ENCODE data around the gene ROR1.
A peak's percentile ranks its signal among the peaks of the same experiment; 100 is the strongest.

ROR1 gene

GRCh38 chr1:64107632-64108031, 333.8 kb downstream of the ROR1 start:
- Histone ChIP-seq H3K36me3 (ENCODE audit: control insufficient read depth in 2 of 2, insufficient read depth in 1 of 2, low read length in 2 of 2) (no peaks in the 10 kb centered on the region), H3K4me1 (ENCODE audit: control insufficient read depth, insufficient read depth, low read length) (no peaks in the 10 kb centered on the region), H3K27ac (ENCODE audit: extremely low read depth, low read depth, low read length) (no peak overlapping the region), H3K9me3 (ENCODE audit: control insufficient read depth, insufficient read depth, low read depth, low read length) (no peaks in the 10 kb centered on the region), H3K4me3 (ENCODE audit: low read depth, low read length) (no peak overlapping the region)
- CTCF ChIA-PET, result interaction anchor here (1.4 to 4.7 kb wide), 2 partner anchors 30 to 135 kb away, joined by 4 to 18 read pairs; no protein-coding TSS in a partner anchor
- POLR2A ChIA-PET, result no interaction called here
- TF ChIP-seq ZNF513 (tag by site-specific recombination; IDR thresholded peaks at IDR 0.05), result no peak
- no peak for TF ChIP-seq CTCF (tag by site-specific recombination; IDR thresholded peaks at IDR 0.05)
- TF ChIP-seq ZNF549 (tag by site-specific recombination; IDR thresholded peaks at IDR 0.05), result no peak
- no peak for TF ChIP-seq ZSCAN5A (tag by site-specific recombination; IDR thresholded peaks at IDR 0.05)
- no peak for TF ChIP-seq ZNF223 (tag by site-specific recombination; IDR thresholded peaks at IDR 0.05)
- no peak for TF ChIP-seq OSR2 (tag by site-specific recombination; IDR thresholded peaks at IDR 0.05)
- TF ChIP-seq ZNF214 (tag by site-specific recombination; IDR thresholded peaks at IDR 0.05; ENCODE audit: borderline replicate concordance), result no peak
- no peak for TF ChIP-seq ZNF354C (tag by site-specific recombination; IDR thresholded peaks at IDR 0.05; ENCODE audit: borderline replicate concordance, low read depth)
- no peak for TF ChIP-seq FEZF1 (tag by site-specific recombination; IDR thresholded peaks at IDR 0.05)
- TF ChIP-seq KLF17 (tag by site-specific recombination; IDR thresholded peaks at IDR 0.05), result no peak
- TF ChIP-seq ZSCAN30 (tag by site-specific recombination; IDR thresholded peaks at IDR 0.05), result no peak

- POLR2A ChIA-PET, result no interaction called here
- TF ChIP-seq OSR2 (tag by site-specific recombination; IDR thresholded peaks at IDR 0.05) (peak; percentile 41; the same call in 1 of the 2 replicates), ZNF560 (tag by site-specific recombination; IDR thresholded peaks at IDR 0.05; ENCODE audit: borderline replicate concordance) (no peak)
- no peaks in the 10 kb centered on the region for H3K36me3 ChIP-seq (ENCODE audit: control insufficient read depth in 2 of 2, insufficient read depth in 1 of 2, low read length in 2 of 2)
- no peaks in the 10 kb centered on the region for H3K9me3 ChIP-seq (ENCODE audit: control insufficient read depth, insufficient read depth, low read depth, low read length)
- H3K4me3 ChIP-seq (ENCODE audit: low read depth, low read length), result no peak overlapping the region
- no peak overlapping the region for H3K27ac ChIP-seq (ENCODE audit: extremely low read depth, low read depth, low read length)
- H3K4me1 ChIP-seq (ENCODE audit: control insufficient read depth, insufficient read depth, low read length), result no peaks in the 10 kb centered on the region
- CTCF ChIA-PET, result interaction anchor here (0.6 to 4.7 kb wide), 2 partner anchors 26 to 136 kb away, joined by 3 to 18 read pairs; no protein-coding TSS in a partner anchor
Observed at GRCh38 chr1:64110924-64111777, 337.3 kb downstream of the ROR1 start.

GRCh38 chr1:64111787-64112186, 338.0 kb downstream of the ROR1 start:
- Histone ChIP-seq H3K9me3 (ENCODE audit: control insufficient read depth, insufficient read depth, low read depth, low read length) (no peaks in the 10 kb centered on the region), H3K4me1 (ENCODE audit: control insufficient read depth, insufficient read depth, low read length) (no peaks in the 10 kb centered on the region), H3K36me3 (ENCODE audit: control insufficient read depth in 2 of 2, insufficient read depth in 1 of 2, low read length in 2 of 2) (no peaks in the 10 kb centered on the region), H3K4me3 (ENCODE audit: low read depth, low read length) (no peak overlapping the region), H3K27ac (ENCODE audit: extremely low read depth, low read depth, low read length) (no peak overlapping the region)
- POLR2A ChIA-PET, result no interaction called here
- CTCF ChIA-PET, result interaction anchor here (0.6 kb wide), 2 partner anchors 135 to 709 kb away, joined by 3 read pairs; no protein-coding TSS in a partner anchor
- no peak for TF ChIP-seq ZNF660 (tag by site-specific recombination; IDR thresholded peaks at IDR 0.05)
- TF ChIP-seq KLF17 (tag by site-specific recombination; IDR thresholded peaks at IDR 0.05), result no peak
- no peak for TF ChIP-seq ZNF514 (tag by site-specific recombination; IDR thresholded peaks at IDR 0.05)
- TF ChIP-seq PATZ1 (tag by site-specific recombination; IDR thresholded peaks at IDR 0.05), result no peak
- TF ChIP-seq ZNF16 (tag by site-specific recombination; IDR thresholded peaks at IDR 0.05; ENCODE audit: low read depth), result no peak
- no peak for TF ChIP-seq ZNF140 (tag by site-specific recombination; IDR thresholded peaks at IDR 0.05)

All from HEK293 (cell line).